Adrenal gland (tissue), 12 donors: ENCODE measurements around the gene DNTT. TPM values are rescaled to one million over a fixed set of nuclear protein-coding genes. Genes with fewer than 3 reads are reported as not detected.

Source experiments
- DNase-seq, 7 donors: peaks; one replicate each; pipeline ENCODE4 v3.0.0-alpha.2; 2019 to 2020
- H3K27ac ChIP-seq, 5 donors: fragments of 200-600 bp; sonication (generic) in 4 of 5; 1 replicate in 3 of 5; 2 replicates in 2 of 5; pipeline versions ENCODE4 v1.5.1 to v1.8.0; 2016 to 2020; ENCODE audit warnings: mild to moderate bottlenecking in 1 of 5
- H3K27me3 ChIP-seq: fragments of 200-600 bp; 2 replicates; pipeline ENCODE4 v1.8.0; 2021
- H3K36me3 ChIP-seq, 2 donors: fragments of 200-600 bp; replicated peaks in 1 of 2; 1 replicate in 1 of 2; 2 replicates in 1 of 2; pipeline versions ENCODE4 v1.5.1 to v1.8.0; 2018 to 2022
- H3K4me1 ChIP-seq, 2 donors: fragments of 200-600 bp; replicated peaks in 1 of 2; 1 replicate in 1 of 2; 2 replicates in 1 of 2; pipeline versions ENCODE4 v1.5.1 to v1.8.0; 2018 to 2021
- H3K4me3 ChIP-seq, 4 donors: fragments of 200-600 bp; sonication (generic) in 3 of 4; one replicate each; pipeline ENCODE4 v1.5.1; 2016 to 2018
- H3K9me3 ChIP-seq, 3 donors: fragments of 200-600 bp; sonication (generic) in 1 of 3; replicated peaks in 1 of 3; 1 replicate in 2 of 3; 2 replicates in 1 of 3; pipeline versions ENCODE4 v1.5.1 to v1.8.0; 2016 to 2021
- POLR2A ChIP-seq, 2 donors: fragments of 450-650 bp; IDR thresholded peaks; one replicate each; pipeline ENCODE4 v1.6.1; 2017; ENCODE audit warnings: antibody characterized with exemption in 2 of 2, mild to moderate bottlenecking in 2 of 2, moderate library complexity in 1 of 2
- WGBS, 4 donors: extraction: QIAGEN DNeasy Blood & Tissue Kit in 2 of 4; methylation state at CpG; one replicate each; pipeline versions ENCODE4 v1.1.5 to v1.1.7; 2013 to 2017; 5-methylcytosine and 5-hydroxymethylcytosine counted together
- intact Hi-C, 2 donors: fragments of 100-400 bp; cut with DNase I; formaldehyde crosslinking; loops; one replicate each; pipeline versions ENCODE4 v1.14.1 to v1.15.0; 2022 to 2023
- polyA plus RNA-seq, 3 donors: library from polyadenylated mRNA; stranded (reverse); fragments of 200-250 nt in 2 of 3; fragments of 350-450 nt in 1 of 3; fragmentation: Illumina TruSeq in 1 of 3; extraction: RNeasy Lipid Tissue Mini Kit (QIAGEN cat#74804) in 1 of 3; gene quantifications; one replicate each; pipeline ENCODE4 v1.2.3, GENCODE V29; 2013 to 2014
- total RNA-seq, 9 donors: library from RNA; depleted of rRNA in 4 of 9; stranded (reverse); fragments of >200 nt in 4 of 9; fragments of 120-200 nt in 1 of 9; fragmentation: NEBNext Ultra II Directional in 1 of 9; extraction: Animal tissue kit (Norgen Biotek cat#: 25700) in 1 of 9; gene quantifications; one replicate each; pipeline versions ENCODE4 v1.1.0 to v1.2.4, GENCODE V29; 2013 to 2023
- TF ChIP-seq, protein P1 (sequence below), 6 experiments: fragments of 450-650 bp in 4 of 6; fragments of 200-600 bp in 2 of 6; sonication (generic) in 1 of 6; IDR thresholded peaks; 1 replicate in 5 of 6; 2 replicates in 1 of 6; pipeline versions ENCODE4 v1.5.1 to v1.8.0; 2016 to 2021; ENCODE audit warnings: antibody characterized with exemption in 6 of 6, mild to moderate bottlenecking in 2 of 6, moderate library complexity in 1 of 6
- donor health status: healthy with polysubstance abuse.
- donor health status: Bipolar disorder and iron deficiency.
- donor health status: DM: yes; HTN: yes; CAD: no.
- donor health status: DM: no; HTN: no; CAD: no.
- donor health status: DM: no; HTN: no; CAD: no.
- donor health status: DM: yes; HTN: yes; CAD: no.

The DNTT gene
- total and polyA plus RNA-seq, 12 donors, result not detected

- Histone ChIP-seq H3K27ac (no peak overlapping the region), H3K27me3 (peaks cover 10% of the 10 kb centered on the region), H3K4me1 (no peaks in the 10 kb centered on the region), H3K36me3 (no peaks in the 10 kb centered on the region), H3K4me3 (no peak overlapping the region), H3K9me3 (no peaks in the 10 kb centered on the region)
- TF ChIP-seq POLR2A (IDR thresholded peaks at IDR 0.05), result no peak
- TF ChIP-seq, protein P1, sequence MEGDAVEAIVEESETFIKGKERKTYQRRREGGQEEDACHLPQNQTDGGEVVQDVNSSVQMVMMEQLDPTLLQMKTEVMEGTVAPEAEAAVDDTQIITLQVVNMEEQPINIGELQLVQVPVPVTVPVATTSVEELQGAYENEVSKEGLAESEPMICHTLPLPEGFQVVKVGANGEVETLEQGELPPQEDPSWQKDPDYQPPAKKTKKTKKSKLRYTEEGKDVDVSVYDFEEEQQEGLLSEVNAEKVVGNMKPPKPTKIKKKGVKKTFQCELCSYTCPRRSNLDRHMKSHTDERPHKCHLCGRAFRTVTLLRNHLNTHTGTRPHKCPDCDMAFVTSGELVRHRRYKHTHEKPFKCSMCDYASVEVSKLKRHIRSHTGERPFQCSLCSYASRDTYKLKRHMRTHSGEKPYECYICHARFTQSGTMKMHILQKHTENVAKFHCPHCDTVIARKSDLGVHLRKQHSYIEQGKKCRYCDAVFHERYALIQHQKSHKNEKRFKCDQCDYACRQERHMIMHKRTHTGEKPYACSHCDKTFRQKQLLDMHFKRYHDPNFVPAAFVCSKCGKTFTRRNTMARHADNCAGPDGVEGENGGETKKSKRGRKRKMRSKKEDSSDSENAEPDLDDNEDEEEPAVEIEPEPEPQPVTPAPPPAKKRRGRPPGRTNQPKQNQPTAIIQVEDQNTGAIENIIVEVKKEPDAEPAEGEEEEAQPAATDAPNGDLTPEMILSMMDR (IDR thresholded peaks at IDR 0.05), result peak; percentile 25 to 60 (median 38)
- WGBS, 4 donors, result 30 to 41% (median 34%) methylated on average over 7 of the region's 7 CpGs
- intact Hi-C loops, result no loop called here
- DNase-seq, result peak; percentile 40 to 65 (median 58)
Measured at GRCh38 chr10:96339956-96340904, 36.0 kb downstream of the DNTT start.

DNA sequence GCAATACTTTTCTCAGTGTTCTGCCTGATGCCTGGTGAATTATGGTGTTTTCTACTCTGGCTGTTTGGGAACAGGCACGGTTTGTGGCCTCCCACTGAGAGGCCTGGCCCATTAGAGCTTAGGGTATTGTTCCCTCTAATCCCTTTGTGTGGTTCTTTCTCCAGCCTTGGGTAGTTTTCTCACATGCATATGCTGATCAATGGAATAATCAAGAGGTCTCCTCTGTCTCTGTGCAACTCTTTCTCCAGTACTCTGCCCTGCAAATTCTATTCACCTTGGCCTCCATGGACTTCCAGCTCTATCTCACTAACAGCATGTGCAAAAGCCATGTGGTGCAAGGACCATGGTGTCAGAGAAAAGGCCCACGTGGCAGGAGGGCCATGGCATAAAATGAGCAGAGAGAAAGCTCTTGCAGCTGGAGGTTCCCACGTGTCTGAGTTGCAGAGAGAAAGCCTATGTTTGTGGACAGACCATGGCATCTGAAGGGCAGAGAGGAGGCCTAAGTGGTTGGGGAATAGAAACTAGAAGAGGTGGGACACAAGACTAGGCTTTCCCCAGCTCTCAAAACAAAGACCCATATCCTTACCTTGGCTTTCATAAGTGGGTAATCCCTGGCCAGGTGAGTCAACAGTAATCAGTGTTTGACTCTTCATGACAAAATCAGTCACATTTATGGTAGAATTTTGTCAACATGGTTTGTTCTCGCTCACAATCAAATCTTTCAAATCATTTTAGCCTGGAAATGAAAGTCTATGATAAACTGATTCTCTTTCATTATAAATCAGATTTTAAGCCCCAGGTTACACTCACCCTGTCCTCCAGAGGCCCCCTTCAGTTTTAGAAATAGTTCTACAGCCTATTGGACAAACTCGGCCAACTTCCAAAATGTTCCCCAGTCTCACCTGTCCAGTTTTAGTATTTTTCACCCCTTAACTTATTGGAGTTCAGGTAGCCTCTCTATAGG is 37.3 kb downstream of the DNTT start:
- intact Hi-C loops, result no loop called here

GRCh38 chr10:96342402-96342801 is 38.2 kb downstream of the DNTT start:
- Histone ChIP-seq H3K9me3 (peaks cover 0 to 9% (median 0%) of the 10 kb centered on the region in 3 donors), H3K27ac (no peak overlapping the region), H3K4me3 (no peak overlapping the region), H3K36me3 (no peaks in the 10 kb centered on the region), H3K4me1 (no peaks in the 10 kb centered on the region), H3K27me3 (no peaks in the 10 kb centered on the region)
- DNase-seq, result no peak
- TF ChIP-seq POLR2A (IDR thresholded peaks at IDR 0.05), result no peak
- TF ChIP-seq, protein P1 (IDR thresholded peaks at IDR 0.05), result no peak
- intact Hi-C loops, result no loop called here
- WGBS, 4 donors, result 63 to 68% (median 64%) methylated on average over 4 of the region's 4 CpGs

More for the DNA sequence above, 37.3 kb downstream of the DNTT start:
- Histone ChIP-seq H3K9me3 (peaks cover 0 to 4% (median 0%) of the 10 kb centered on the region in 3 donors), H3K27me3 (no peaks in the 10 kb centered on the region), H3K36me3 (no peaks in the 10 kb centered on the region), H3K27ac (no peak overlapping the region), H3K4me1 (no peaks in the 10 kb centered on the region), H3K4me3 (no peak overlapping the region)
- no peak for DNase-seq
- TF ChIP-seq, protein P1 (IDR thresholded peaks at IDR 0.05), result no peak
- no peak for TF ChIP-seq POLR2A (IDR thresholded peaks at IDR 0.05)
- 67 to 77% (median 71%) methylated on average over 5 of the region's 5 CpGs for WGBS, 4 donors

GRCh38 chr10:96344178-96344577 is 39.9 kb downstream of the DNTT start:
- H3K27me3 ChIP-seq, result peaks cover 5% of the 10 kb centered on the region
- no peaks in the 10 kb centered on the region for H3K36me3 ChIP-seq
- H3K4me3 ChIP-seq, result no peak overlapping the region
- no peaks in the 10 kb centered on the region for H3K4me1 ChIP-seq
- 92 to 95% (median 94%) methylated on average over 4 of the region's 4 CpGs for WGBS, 4 donors
- no peak for TF ChIP-seq POLR2A (IDR thresholded peaks at IDR 0.05)
- TF ChIP-seq, protein P1 (IDR thresholded peaks at IDR 0.05), result no peak
- intact Hi-C loops, result no loop called here
- no peak overlapping the region for H3K27ac ChIP-seq
- DNase-seq, result no peak
- peaks cover 0 to 9% (median 0%) of the 10 kb centered on the region in 3 donors for H3K9me3 ChIP-seq
